Stimulated activated naive CD8-positive, alpha-beta T cell treated with anti-CD3 and anti-CD28 coated beads, Interleukin-15, Interleukin-2, amounts not matched to agents 100 ng/mL and 50 ng/mL, for 24 hours (primary cell): ENCODE results near the gene PI16.

Source experiments
- H3K27ac Mint-ChIP-seq: one replicate; pipeline ENCODE4 v1.8.0; 2021; ENCODE audit warnings: mild to moderate bottlenecking, mixed read lengths
- H3K27me3 Mint-ChIP-seq: one replicate; pipeline ENCODE4 v1.8.0; 2021; ENCODE audit warnings: mixed read lengths
- H3K36me3 Mint-ChIP-seq: one replicate; pipeline ENCODE4 v1.8.0; 2021; ENCODE audit warnings: low read depth, mixed read lengths
- H3K4me1 Mint-ChIP-seq: one replicate; pipeline ENCODE4 v1.8.0; 2021; ENCODE audit warnings: low read depth, mixed read lengths
- H3K4me3 Mint-ChIP-seq: one replicate; pipeline ENCODE4 v1.8.0; 2021; ENCODE audit warnings: mild to moderate bottlenecking, mixed read lengths
- H3K9me3 Mint-ChIP-seq: one replicate; pipeline ENCODE4 v1.8.0; 2021; ENCODE audit warnings: mixed read lengths

The PI16 gene

GRCh38 chr6:36958775-36959554 is 4.4 kb downstream of the PI16 start:
- no peak overlapping the region for H3K27ac Mint-ChIP-seq
- H3K4me1 Mint-ChIP-seq, result peaks cover 41% of the 10 kb centered on the region
- H3K9me3 Mint-ChIP-seq, result no peaks in the 10 kb centered on the region
- H3K27me3 Mint-ChIP-seq, result no peaks in the 10 kb centered on the region
- H3K36me3 Mint-ChIP-seq, result no peaks in the 10 kb centered on the region
- no peak overlapping the region for H3K4me3 Mint-ChIP-seq

- no peaks in the 10 kb centered on the region for H3K27me3 Mint-ChIP-seq
Observed at GRCh38 chr6:36959555-36960250, 5.2 kb downstream of the PI16 start.

GRCh38 chr6:36961441-36962435 is 7.2 kb downstream of the PI16 start:
- Mint-ChIP-seq H3K9me3 (no peaks in the 10 kb centered on the region), H3K36me3 (no peaks in the 10 kb centered on the region), H3K27ac (no peak overlapping the region), H3K27me3 (no peaks in the 10 kb centered on the region), H3K4me3 (no peak overlapping the region), H3K4me1 (peaks cover 31% of the 10 kb centered on the region)

More at GRCh38 chr6:36959555-36960250, 5.2 kb downstream of the PI16 start:
- H3K27ac Mint-ChIP-seq, result no peak overlapping the region
- no peaks in the 10 kb centered on the region for H3K36me3 Mint-ChIP-seq
- H3K4me3 Mint-ChIP-seq, result no peak overlapping the region
- H3K4me1 Mint-ChIP-seq, result peaks cover 41% of the 10 kb centered on the region
- no peaks in the 10 kb centered on the region for H3K9me3 Mint-ChIP-seq

- Mint-ChIP-seq H3K4me1 (peaks cover 31% of the 10 kb centered on the region), H3K36me3 (peaks cover 8% of the 10 kb centered on the region), H3K27ac (no peak overlapping the region), H3K9me3 (no peaks in the 10 kb centered on the region), H3K4me3 (peak overlapping the region; percentile 23), H3K27me3 (no peaks in the 10 kb centered on the region)
Observed at GRCh38 chr6:36962874-36963273, 8.3 kb downstream of the PI16 start.

GRCh38 chr6:36963451-36964290 is 9.1 kb downstream of the PI16 start:
- no peaks in the 10 kb centered on the region for H3K9me3 Mint-ChIP-seq
- peaks cover 16% of the 10 kb centered on the region for H3K36me3 Mint-ChIP-seq
- peaks cover 31% of the 10 kb centered on the region for H3K4me1 Mint-ChIP-seq
- no peaks in the 10 kb centered on the region for H3K27me3 Mint-ChIP-seq
- H3K4me3 Mint-ChIP-seq, result no peak overlapping the region
- no peak overlapping the region for H3K27ac Mint-ChIP-seq

GRCh38 chr6:36964349-36964748 is 9.8 kb downstream of the PI16 start:
- H3K27me3 Mint-ChIP-seq, result no peaks in the 10 kb centered on the region
- no peaks in the 10 kb centered on the region for H3K9me3 Mint-ChIP-seq
- H3K4me1 Mint-ChIP-seq, result peaks cover 31% of the 10 kb centered on the region
- H3K36me3 Mint-ChIP-seq, result peaks cover 22% of the 10 kb centered on the region
- H3K4me3 Mint-ChIP-seq, result no peak overlapping the region
- no peak overlapping the region for H3K27ac Mint-ChIP-seq

- Mint-ChIP-seq H3K9me3 (no peaks in the 10 kb centered on the region), H3K27me3 (no peaks in the 10 kb centered on the region), H3K36me3 (peaks cover 26% of the 10 kb centered on the region), H3K4me1 (peaks cover 31% of the 10 kb centered on the region), H3K4me3 (no peak overlapping the region), H3K27ac (no peak overlapping the region)
Observed at GRCh38 chr6:36964908-36965307, 10.4 kb downstream of the PI16 start.

- no peak overlapping the region for H3K27ac Mint-ChIP-seq
- H3K9me3 Mint-ChIP-seq, result no peaks in the 10 kb centered on the region
- H3K36me3 Mint-ChIP-seq, result peaks cover 36% of the 10 kb centered on the region
- H3K4me1 Mint-ChIP-seq, result peaks cover 28% of the 10 kb centered on the region
- no peak overlapping the region for H3K4me3 Mint-ChIP-seq
- no peaks in the 10 kb centered on the region for H3K27me3 Mint-ChIP-seq
Observed at GRCh38 chr6:36967301-36967700, 12.8 kb downstream of the PI16 start.

GRCh38 chr6:36967757-36968156 is 13.2 kb downstream of the PI16 start:
- Mint-ChIP-seq H3K27me3 (no peaks in the 10 kb centered on the region), H3K36me3 (peaks cover 41% of the 10 kb centered on the region), H3K4me3 (no peak overlapping the region), H3K9me3 (no peaks in the 10 kb centered on the region), H3K4me1 (peaks cover 24% of the 10 kb centered on the region), H3K27ac (no peak overlapping the region)

- Mint-ChIP-seq H3K36me3 (peaks cover 48% of the 10 kb centered on the region), H3K27ac (no peak overlapping the region), H3K4me3 (no peak overlapping the region), H3K4me1 (peaks cover 17% of the 10 kb centered on the region), H3K27me3 (no peaks in the 10 kb centered on the region), H3K9me3 (no peaks in the 10 kb centered on the region)
Observed at GRCh38 chr6:36968266-36968977, 13.9 kb downstream of the PI16 start.

GRCh38 chr6:36969240-36969691 is 14.7 kb downstream of the PI16 start:
- Mint-ChIP-seq H3K27me3 (no peaks in the 10 kb centered on the region), H3K36me3 (peaks cover 56% of the 10 kb centered on the region), H3K4me3 (no peak overlapping the region), H3K27ac (no peak overlapping the region), H3K4me1 (peaks cover 8% of the 10 kb centered on the region), H3K9me3 (no peaks in the 10 kb centered on the region)

- Mint-ChIP-seq H3K36me3 (peaks cover 66% of the 10 kb centered on the region), H3K9me3 (no peaks in the 10 kb centered on the region), H3K27ac (peak overlapping the region; percentile 2), H3K4me1 (no peaks in the 10 kb centered on the region), H3K4me3 (no peak overlapping the region), H3K27me3 (no peaks in the 10 kb centered on the region)
Observed at GRCh38 chr6:36969988-36970891, 15.7 kb downstream of the PI16 start.
